GM18517 (cell line): ENCODE results near the gene MDM4.
"Not testable (repeated sequence)": the region's sequence is repeated elsewhere in the genome, so short reads cannot be mapped to it uniquely, and the experiment has no call there.

ENCODE experiments used
- ATAC-seq: cut with Tn5 transposase; IDR thresholded peaks from one replicate; pipeline ENCODE4 v1.9.1; 2021; ENCODE audit warnings: mild to moderate bottlenecking, moderate library complexity; ENCODE audit not compliant: unreplicated experiment

MDM4 gene

GRCh38 chr1:204513117-204513716 lies 3.0 kb upstream of the MDM4 start:
- ATAC-seq: peak; percentile 49

- ATAC-seq: no peak
These were observed 1.4 kb upstream of the MDM4 start for GRCh38 chr1:204514828-204515227.

DNA sequence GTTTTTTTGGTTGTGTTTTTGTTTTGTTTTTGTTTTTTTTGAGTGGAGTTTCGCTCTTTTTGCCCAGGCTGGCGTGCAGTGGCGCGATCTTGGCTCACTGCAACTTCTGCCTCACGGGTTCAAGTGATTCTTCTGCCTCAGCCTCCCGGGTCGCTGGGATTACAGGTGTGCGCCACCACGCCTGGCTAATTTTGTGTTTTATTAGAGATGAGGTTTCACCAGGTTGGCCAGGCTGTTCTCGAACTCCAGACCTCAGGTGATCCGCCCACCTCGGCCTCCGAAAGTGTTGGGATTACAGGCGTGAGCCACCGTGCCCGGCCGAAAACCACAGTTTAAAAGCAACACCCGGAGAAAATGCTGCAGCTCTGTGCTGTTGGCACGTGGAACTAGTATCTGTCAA lies 1.2 kb downstream of the MDM4 start:
- not testable (repeated sequence) for ATAC-seq

DNA sequence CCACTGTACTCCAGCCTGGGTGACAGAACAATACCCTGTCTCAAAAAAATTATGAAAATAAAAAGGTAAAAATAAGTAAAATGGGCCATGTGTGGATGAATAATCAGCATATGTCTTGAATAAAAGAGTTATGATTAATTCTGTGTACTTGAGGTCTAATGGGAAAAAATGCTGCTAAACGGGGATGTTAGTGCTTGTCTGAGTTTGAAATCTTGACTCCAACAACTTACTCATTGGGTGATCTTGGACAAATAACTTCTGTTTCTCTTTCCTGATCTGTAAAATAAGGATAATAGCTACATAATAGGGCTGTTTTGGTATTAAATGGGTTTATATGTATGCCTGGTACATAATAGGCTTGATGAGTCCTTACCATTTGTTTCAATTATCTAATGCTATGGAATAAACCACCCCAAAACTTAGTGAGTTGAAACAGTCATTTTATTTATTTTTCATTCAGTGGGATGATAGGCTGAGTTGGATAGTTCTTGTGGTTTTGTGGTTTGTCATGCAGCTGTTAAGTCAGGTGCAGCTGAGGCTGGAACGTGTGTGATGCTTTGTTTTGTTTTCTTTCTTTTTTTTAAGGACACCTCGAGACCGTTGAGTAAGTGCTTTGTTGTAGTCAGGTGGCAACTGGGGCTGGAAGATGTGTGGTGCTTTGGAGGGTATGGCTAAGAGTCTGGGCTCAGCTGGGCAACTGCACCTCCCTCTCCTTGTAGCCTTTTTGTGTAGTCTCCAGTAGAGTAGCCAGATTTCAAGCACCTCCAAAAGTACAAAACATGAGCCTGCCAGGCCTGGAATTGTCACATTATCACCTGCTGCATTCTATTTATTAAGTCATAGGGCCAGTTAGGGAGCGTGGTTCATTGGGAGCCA lies 4.9 kb downstream of the MDM4 start:
- peak; percentile 78 for ATAC-seq

GRCh38 chr1:204521941-204522521 lies 5.8 kb downstream of the MDM4 start:
- not testable (repeated sequence) for ATAC-seq

DNA sequence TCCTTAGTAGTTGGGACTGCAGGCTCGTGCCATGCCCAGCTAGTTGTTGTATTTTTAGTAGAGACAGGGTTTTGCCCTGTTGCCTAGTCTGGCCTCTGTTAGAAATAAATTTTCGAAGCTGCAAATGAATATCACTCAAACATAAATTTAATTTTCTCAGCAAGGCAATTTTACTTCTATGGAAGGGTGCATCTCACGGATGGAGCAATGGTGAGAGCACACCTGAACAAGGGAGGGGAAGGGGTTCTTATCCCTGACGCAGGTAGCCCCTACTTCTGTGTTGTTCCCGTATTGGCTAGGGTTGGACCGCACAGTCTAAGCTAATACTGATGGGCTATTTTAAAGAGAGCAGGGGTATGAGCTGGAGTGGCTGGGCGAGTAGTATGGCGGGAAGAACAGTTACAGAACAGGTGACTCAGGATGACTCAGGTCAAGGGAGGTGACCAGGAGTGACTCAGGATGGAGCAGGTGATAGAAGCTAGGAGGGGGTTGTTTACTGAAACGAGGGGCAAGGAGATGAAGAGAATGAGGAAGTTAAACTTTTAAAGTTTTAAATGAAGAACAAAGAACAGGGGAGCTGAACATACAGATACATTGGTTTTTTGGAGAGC lies 7.5 kb downstream of the MDM4 start:
- ATAC-seq: no peak

GRCh38 chr1:204524986-204525385 lies 8.8 kb downstream of the MDM4 start:
- no peak for ATAC-seq

DNA sequence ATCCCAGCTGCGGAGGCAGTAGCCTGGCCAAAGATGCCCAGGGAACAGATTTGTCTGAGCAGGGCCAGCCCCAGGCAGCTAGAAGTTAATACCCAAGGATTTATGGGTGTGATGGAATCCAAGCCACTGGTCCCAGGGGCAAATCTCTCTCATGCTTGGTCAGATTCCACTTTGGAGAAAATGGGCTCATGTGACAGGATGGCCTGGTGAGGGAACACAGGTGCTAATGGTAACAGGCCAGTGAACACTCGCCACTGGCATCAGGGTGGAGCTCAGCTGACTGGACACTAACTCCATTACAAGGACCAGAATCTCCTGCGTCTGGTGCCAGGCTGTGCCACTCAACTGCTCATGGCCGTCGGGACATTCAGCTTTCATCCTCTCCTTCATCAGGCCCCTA lies 12.0 kb downstream of the MDM4 start:
- ATAC-seq: no peak

- ATAC-seq: no peak
These were observed 12.5 kb downstream of the MDM4 start for GRCh38 chr1:204528677-204529076.

DNA sequence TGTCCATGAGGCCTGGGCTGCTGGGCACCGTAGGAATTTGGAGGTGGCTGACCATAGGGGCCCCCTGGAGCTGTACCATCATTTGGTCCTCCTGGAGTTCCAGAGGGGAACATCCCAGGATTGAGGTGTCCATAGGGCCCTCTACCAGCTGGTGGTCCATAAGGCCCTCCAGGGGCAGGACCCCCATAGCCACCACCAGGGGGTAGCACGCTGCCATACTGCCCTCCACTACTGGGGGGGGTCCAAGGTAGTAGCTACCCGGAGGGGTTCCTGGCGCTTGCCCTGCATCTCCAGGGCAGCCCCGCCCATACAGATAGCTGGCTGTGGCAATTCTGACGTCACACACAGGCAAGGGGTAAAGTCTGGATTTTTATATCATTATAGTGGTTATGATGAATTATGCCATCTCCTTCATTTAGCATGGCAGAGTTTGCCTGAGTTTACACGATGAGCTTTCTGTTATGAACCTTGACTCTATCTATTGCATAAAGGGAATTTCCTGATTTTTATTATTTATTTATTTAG lies 13.2 kb downstream of the MDM4 start:
- ATAC-seq: no peak

DNA sequence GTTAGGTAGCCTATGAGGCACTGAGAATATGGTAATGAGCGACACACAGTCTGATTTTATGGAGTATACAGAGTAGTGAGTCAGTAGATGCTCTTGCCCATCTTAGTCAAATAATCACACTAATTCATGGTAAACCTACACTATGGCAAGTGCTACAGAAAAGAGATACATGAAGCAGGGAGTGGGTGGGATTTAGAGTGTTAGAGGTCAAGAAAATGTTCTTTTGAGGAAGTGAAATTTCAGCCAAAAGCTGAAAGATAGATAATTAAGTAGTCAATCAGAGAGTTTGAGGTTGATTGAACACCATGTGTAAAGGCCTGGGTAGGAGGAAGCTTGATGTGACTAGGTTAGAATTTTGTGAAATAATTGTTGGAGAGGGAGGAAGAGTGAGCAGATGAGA lies 14.7 kb downstream of the MDM4 start:
- peak; percentile 89 for ATAC-seq

GRCh38 chr1:204532832-204533231 lies 16.6 kb downstream of the MDM4 start:
- no peak for ATAC-seq

- no peak for ATAC-seq
These were observed 25.4 kb downstream of the MDM4 start for GRCh38 chr1:204541626-204542025.

DNA sequence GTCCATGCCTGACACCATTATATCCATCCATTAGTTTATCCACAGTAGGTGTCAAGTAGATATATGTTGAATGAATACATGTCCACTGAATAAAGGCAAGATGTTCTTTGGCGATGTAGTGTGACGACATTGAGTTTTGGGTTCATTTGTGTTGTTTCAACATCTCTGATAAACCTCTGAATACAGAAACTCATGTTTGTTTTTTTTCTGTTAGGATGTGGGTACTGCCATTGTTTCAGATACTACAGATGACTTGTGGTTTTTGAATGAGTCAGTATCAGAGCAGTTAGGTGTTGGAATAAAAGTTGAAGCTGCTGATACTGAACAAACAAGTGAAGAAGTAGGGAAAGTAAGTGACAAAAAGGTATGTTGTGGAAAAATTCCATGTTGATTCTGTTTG lies 28.1 kb downstream of the MDM4 start:
- ATAC-seq: no peak

DNA sequence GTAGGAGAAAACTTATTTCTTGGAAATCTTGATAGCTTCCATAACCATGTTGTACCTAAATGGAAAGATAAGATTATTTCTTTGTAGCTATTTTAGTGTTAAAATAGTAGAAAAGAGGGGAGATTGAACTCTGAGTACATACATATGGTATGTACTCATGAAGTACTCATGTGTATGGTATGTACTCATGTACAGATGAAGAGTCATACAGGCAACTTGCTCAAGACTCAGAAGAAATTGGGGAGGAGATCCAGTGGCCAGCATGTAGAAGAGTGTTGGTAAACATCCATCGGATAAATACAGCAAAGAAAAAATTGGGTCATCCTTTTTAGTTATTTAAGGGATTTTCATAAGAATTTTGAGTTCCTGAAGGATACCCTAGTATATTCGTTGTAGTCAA lies 29.0 kb downstream of the MDM4 start:
- no peak for ATAC-seq

- ATAC-seq: no peak
These were observed 29.7 kb downstream of the MDM4 start for GRCh38 chr1:204545881-204546280.

- ATAC-seq: no peak
These were observed 32.1 kb downstream of the MDM4 start for GRCh38 chr1:204548265-204548664.

GRCh38 chr1:204549313-204549712 lies 33.1 kb downstream of the MDM4 start:
- no peak for ATAC-seq

GRCh38 chr1:204550926-204551325 lies 34.7 kb downstream of the MDM4 start:
- ATAC-seq: no peak

DNA sequence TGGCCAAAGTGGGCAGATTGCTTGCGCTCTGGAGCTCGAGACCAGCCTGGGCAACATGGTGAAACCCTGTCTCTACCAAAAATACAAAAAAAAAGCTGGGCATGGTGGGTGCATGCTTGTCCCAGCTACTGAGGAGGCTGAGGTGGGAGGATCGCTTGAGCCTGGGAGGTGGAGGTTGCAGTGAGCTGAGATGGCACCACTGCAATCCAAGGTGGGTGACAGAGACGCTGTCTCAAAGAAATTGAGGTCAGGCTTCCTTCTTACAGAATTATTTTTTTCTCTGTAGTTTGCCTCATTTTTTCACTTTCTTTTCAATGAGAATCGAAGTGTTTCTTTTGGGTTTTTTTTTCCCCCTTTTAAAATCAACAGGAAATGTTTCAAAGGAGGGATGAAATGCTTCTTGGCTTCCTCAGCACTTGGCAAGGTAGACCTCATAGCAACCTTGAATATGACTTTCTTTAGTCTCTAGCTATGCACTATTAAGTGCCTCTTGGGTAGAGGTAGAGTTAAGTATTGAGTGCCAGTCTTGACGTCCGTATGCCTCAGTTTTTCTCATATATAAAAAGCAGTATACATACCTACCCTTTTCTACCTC lies 40.3 kb downstream of the MDM4 start:
- no peak for ATAC-seq

GRCh38 chr1:204558467-204558866 lies 42.3 kb downstream of the MDM4 start:
- ATAC-seq: no peak
